HG03060 (cell line): Measurements from ENCODE around the gene PROB1.
"Not testable (repeated sequence)": the region's sequence is repeated elsewhere in the genome, so short reads cannot be mapped to it uniquely, and the experiment has no call there.

Experiments used
- ATAC-seq: cut with Tn5 transposase; IDR thresholded peaks from one replicate; pipeline ENCODE4 v1.9.1; 2021; ENCODE audit warnings: low read depth, moderate number of reproducible peaks; ENCODE audit not compliant: unreplicated experiment

PROB1 gene

GRCh38 chr5:139379626-139380449, 15.1 kb downstream of the PROB1 start:
- no peak for ATAC-seq

- ATAC-seq: no peak
Measured at GRCh38 chr5:139378941-139379361, 16.0 kb downstream of the PROB1 start.

- ATAC-seq: no peak
Measured at GRCh38 chr5:139378101-139378825, 16.6 kb downstream of the PROB1 start.

- ATAC-seq: no peak
Measured at GRCh38 chr5:139377226-139377625, 17.7 kb downstream of the PROB1 start.

- no peak for ATAC-seq
Measured at GRCh38 chr5:139376364-139376763, 18.5 kb downstream of the PROB1 start.

- no peak for ATAC-seq
Measured at GRCh38 chr5:139374909-139375308, 20.0 kb downstream of the PROB1 start.

GRCh38 chr5:139371482-139372435, 23.1 kb downstream of the PROB1 start:
- ATAC-seq: no peak

- ATAC-seq: no peak
Measured at GRCh38 chr5:139369181-139369580, 25.7 kb downstream of the PROB1 start.

GRCh38 chr5:139368613-139369012, 26.3 kb downstream of the PROB1 start:
- no peak for ATAC-seq

GRCh38 chr5:139364466-139364865, 30.4 kb downstream of the PROB1 start:
- ATAC-seq: no peak

GRCh38 chr5:139363937-139364336, 31.0 kb downstream of the PROB1 start:
- no peak for ATAC-seq

- ATAC-seq: no peak
Measured at GRCh38 chr5:139361835-139362429, 33.0 kb downstream of the PROB1 start.

GRCh38 chr5:139360384-139360783, 34.5 kb downstream of the PROB1 start:
- ATAC-seq: no peak

- ATAC-seq: no peak
Measured at GRCh38 chr5:139358064-139358463, 36.8 kb downstream of the PROB1 start.

GRCh38 chr5:139355900-139356299, 39.0 kb downstream of the PROB1 start:
- ATAC-seq: not testable (repeated sequence)

- no peak for ATAC-seq
Measured at GRCh38 chr5:139354186-139354585, 40.7 kb downstream of the PROB1 start.

- not testable (repeated sequence) for ATAC-seq
Measured at GRCh38 chr5:139347863-139348262, 47.0 kb downstream of the PROB1 start.

- ATAC-seq: not testable (repeated sequence)
Measured at GRCh38 chr5:139345442-139345841, 49.5 kb downstream of the PROB1 start.

GRCh38 chr5:139344177-139344576, 50.7 kb downstream of the PROB1 start:
- no peak for ATAC-seq

GRCh38 chr5:139343476-139343875, 51.4 kb downstream of the PROB1 start:
- no peak for ATAC-seq
